SKM-1 treated with dmso at 0.1 percent for 144 hours (cell line): Measurements from ENCODE around the gene IP6K2.

Experiments
- DNase-seq: peaks from one replicate; lab custom pipeline; 2025; ENCODE audit not compliant: unreplicated experiment; lab: John Stamatoyannopoulos, UW

Gene IP6K2

DNA sequence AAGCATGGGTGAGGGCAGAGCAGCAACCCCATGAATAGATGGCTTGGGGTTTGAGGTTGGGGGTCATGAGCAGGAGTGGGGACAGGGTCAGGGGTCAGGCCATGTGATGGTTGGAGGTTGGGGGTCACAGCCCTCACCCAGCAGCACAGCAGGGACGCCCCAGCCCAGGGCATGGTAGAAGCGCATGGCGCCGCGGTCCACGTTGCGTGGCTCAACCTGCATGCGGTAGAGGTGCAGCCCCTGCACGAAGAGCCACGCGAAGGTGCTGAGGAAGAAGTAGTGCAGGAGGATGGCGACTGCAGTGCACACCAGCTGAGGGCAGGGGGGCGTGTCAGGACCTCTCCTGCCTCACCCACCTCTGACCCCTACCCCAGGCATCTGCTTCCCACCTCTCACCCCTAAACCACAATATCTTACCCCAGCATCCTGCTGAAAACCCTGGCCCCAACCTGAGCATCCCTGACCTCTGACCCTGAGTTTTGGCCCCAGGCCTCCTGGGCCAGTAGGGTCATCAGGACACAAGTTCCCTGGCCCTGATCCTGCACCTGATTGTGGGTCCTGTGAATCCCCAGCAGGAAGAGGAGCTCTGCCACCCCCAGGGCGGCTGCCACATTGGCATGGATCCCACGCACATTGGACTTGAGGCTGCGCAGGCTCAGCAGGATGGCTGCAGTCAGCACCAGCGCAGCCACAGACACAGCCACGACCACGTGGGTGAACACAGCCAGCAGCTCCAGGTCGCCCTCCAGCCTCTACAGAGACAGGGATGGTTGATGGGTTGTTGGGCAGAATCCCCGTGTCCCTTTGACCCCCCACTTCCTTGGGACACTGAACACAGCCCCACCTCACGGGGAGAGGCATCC lies 71.9 kb downstream of the IP6K2 start:
- DNase-seq = no peak

DNA sequence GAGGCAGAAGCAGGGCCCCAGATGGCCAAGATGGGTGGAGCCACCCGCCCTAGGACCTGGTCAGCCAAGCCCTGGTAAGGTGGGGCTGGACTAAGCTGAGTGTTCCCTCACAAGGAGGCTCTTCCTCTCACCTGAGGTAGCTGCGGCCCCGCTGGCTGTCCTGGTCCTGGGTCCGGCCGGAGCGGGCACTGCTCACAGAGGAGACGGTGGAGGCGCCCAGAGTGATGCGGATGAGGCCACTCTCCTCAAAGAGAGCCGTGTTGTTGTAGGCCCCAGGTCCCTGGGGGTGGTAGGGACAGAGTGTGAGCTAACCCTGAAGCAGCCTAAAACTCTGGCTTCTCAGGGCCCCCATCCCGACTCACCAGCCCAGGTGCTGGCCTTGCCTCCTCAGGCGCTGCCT lies 74.4 kb downstream of the IP6K2 start:
- DNase-seq = no peak

DNA sequence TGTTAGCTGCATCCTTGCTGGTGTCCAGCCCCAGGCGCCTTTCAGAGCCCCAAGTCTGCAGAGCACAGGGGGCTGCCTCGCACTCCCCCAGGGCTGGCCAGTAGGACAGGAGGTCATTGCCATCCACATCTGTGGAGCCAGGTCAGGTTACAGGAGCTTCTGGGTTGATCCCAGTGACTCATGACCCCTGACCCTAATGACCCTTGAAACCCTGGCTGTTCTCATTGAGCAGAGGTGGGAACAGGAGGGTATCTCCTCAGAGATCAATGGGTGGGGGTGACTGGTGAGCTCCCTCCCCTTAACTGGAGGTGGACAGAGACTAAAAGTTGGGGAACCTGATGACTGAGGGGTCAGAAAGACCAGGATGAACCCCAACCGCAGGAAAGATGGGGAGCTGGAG lies 75.6 kb downstream of the IP6K2 start:
- no peak for DNase-seq

DNA sequence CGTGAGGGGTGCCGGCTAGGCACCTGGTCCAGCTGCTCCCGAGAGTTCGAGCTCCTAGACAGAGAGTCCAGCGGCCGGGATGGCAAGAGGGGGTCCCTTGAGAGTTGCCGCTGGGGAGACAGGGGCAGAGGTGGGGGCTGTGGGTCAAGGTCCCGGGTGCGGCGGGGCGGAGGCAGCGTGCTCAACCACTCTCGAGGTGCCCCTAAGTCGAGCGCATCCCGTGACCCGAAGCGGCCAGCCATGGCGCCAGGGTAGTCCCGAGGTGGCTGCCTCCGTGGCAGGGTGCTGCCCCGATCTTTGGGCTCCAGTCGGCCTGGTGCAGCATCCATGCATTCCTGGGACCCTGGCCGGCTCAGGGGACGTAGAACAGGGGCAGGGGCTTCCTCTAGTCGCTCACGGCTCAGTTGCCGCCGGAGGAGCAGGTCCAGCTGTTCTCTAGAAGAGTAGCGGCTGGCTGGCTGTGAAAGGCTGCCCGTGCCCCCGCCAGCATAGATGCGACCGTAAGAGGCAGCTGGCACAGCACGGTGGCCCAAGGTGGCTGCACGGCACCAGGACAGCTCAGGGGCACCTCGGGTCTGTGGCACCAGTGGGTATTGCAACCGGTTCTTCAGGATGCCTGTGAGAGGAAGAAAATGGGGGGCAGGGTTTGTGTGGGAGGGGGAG lies 76.9 kb downstream of the IP6K2 start:
- DNase-seq = no peak
